DOHH2 (cell line): ENCODE measurements around the gene KCNN4.

Experiments
- CTCF ChIP-seq: fragments of 200-600 bp; sonication (generic); IDR thresholded peaks from one replicate; pipeline ENCODE4 v1.5.1; 2014; ENCODE audit warnings: antibody characterized with exemption, mild to moderate bottlenecking, low read depth, low read length; ENCODE audit not compliant: poor library complexity, severe bottlenecking
- EZH2phosphoT487 ChIP-seq: fragments of 200-600 bp; sonication (generic); IDR thresholded peaks from 2 replicates; pipeline ENCODE4 v1.6.1; 2017; ENCODE audit warnings: borderline replicate concordance, mild to moderate bottlenecking, antibody characterized with exemption, low read length, moderate library complexity, mixed read lengths

DNA sequence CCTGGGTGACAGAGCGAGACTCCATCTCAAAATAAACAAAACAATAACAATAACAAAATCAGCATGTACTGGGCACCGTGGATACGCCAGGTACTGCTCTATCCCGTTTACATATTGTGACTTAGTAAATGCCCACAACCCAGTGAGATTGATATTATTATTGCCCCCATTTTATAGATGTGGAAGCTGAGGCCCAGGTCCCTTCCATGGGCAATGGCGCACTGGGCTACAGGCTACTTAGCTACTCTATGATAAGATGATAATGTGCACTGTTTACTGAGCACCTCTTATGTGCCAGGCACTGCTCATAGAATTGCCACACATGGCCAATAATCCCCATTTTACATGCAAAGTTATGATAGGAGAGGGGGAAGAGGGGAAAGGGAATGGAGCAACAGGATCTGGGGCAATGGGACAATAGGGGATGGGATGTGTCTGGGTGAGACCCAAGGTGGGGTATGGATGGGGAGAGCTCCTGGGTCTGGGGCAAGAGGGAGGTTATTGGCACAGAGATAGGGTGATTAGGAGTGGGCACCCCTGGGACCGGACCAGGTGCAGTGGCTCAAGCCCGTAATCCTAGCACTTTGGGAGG lies 5.4 kb downstream of the KCNN4 start:
- TF ChIP-seq CTCF (no peak), EZH2phosphoT487 (no peak)
